CD4-positive, alpha-beta T cell (primary cell): Measurements from ENCODE around the gene FBXO27. TPM values are rescaled to one million over a fixed set of nuclear protein-coding genes. Genes with fewer than 3 reads are reported as not detected.

Experiments
- ATAC-seq: fragments of 200-7000 bp; cut with Tn5 transposase; one replicate; pipeline ENCODE4 v1.10.0; 2022; ENCODE audit warnings: mild to moderate bottlenecking; ENCODE audit not compliant: poor library complexity
- CTCF ChIA-PET: fragments of 350-600 bp; sonication (Branson Sonifier 250); formaldehyde crosslinking; loops from one replicate; lab custom pipeline; 2021; ENCODE audit warnings: antibody characterized with exemption, inconsistent platforms; lab: Charles Lee
- POLR2A ChIA-PET: fragments of 350-600 bp; sonication (Branson Sonifier 250); formaldehyde crosslinking; loops from one replicate; lab custom pipeline; 2021; ENCODE audit warnings: antibody characterized with exemption, inconsistent platforms; lab: Charles Lee
- DNase-seq, 14 experiments: peaks; one replicate each; pipeline ENCODE4 v3.0.0-alpha.2; 2013 to 2020; ENCODE audit warnings: mixed read lengths in 2 of 14
- H3K27ac ChIP-seq, 2 donors: one replicate each; pipeline versions ENCODE4 v1.5.1 to v1.7.0; 2013; ENCODE audit warnings: low read length in 2 of 2, low read depth in 1 of 2, mild to moderate bottlenecking in 1 of 2
- H3K27me3 ChIP-seq, 2 experiments: 1 replicate in 1 of 2; 2 replicates in 1 of 2; pipeline versions ENCODE4 v1.6.1 to v1.7.0; 2013; ENCODE audit warnings: low read length in 2 of 2, control low read depth in 1 of 2, mild to moderate bottlenecking in 1 of 2, moderate library complexity in 1 of 2; ENCODE audit not compliant: insufficient read depth in 2 of 2, control insufficient read depth in 1 of 2
- H3K36me3 ChIP-seq: one replicate; pipeline ENCODE4 v1.6.1; 2013; ENCODE audit warnings: low read length, control low read depth; ENCODE audit not compliant: insufficient read depth
- H3K4me1 ChIP-seq: one replicate; pipeline ENCODE4 v1.6.1; 2013; ENCODE audit warnings: low read length, control low read depth; ENCODE audit not compliant: insufficient read depth
- H3K4me3 ChIP-seq: one replicate; pipeline ENCODE4 v1.5.1; 2013; ENCODE audit warnings: mild to moderate bottlenecking, low read length, moderate library complexity
- H3K9me3 ChIP-seq, 2 experiments: 1 replicate in 1 of 2; 2 replicates in 1 of 2; pipeline versions ENCODE4 v1.6.1 to v1.7.0; 2013; ENCODE audit warnings: low read length in 2 of 2, mild to moderate bottlenecking in 2 of 2, control low read depth in 1 of 2, moderate library complexity in 1 of 2; ENCODE audit not compliant: control insufficient read depth in 1 of 2, insufficient read depth in 1 of 2
- H3K27ac Mint-ChIP-seq: one replicate; pipeline ENCODE4 v1.8.0; 2020; ENCODE audit warnings: mixed read lengths
- H3K27me3 Mint-ChIP-seq: one replicate; pipeline ENCODE4 v1.8.0; 2021; ENCODE audit warnings: mixed read lengths
- H3K36me3 Mint-ChIP-seq: one replicate; pipeline ENCODE4 v1.8.0; 2021; ENCODE audit warnings: low read depth, mixed read lengths
- H3K4me1 Mint-ChIP-seq: one replicate; pipeline ENCODE4 v1.8.0; 2021; ENCODE audit warnings: low read depth, mixed read lengths
- H3K4me3 Mint-ChIP-seq: one replicate; pipeline ENCODE4 v1.8.0; 2020; ENCODE audit warnings: mild to moderate bottlenecking, mixed read lengths
- H3K9me3 Mint-ChIP-seq: one replicate; pipeline ENCODE4 v1.8.0; 2020; ENCODE audit warnings: mixed read lengths
- CTCF ChIP-seq: fragments of 200-600 bp; IDR thresholded peaks from one replicate; pipeline ENCODE4 v1.8.0; 2022; ENCODE audit warnings: antibody characterized with exemption, mild to moderate bottlenecking
- intact Hi-C, 2 experiments: fragments of 100-400 bp; cut with DNase I in 1 of 2; cut with micrococcal nuclease in 1 of 2; formaldehyde crosslinking; loops; one replicate each; pipeline versions ENCODE4 v1.15.1 to v1.9.0; 2023 to 2025; cut with DNase I, micrococcal nuclease
- polyA plus RNA-seq, 2 donors: library from polyadenylated mRNA; unstranded; fragments of 120-200 nt; gene quantifications; one replicate each; pipeline ENCODE4 v1.2.1, GENCODE V29; 2013
- total RNA-seq, 174 experiments: library from RNA in 2 of 174; stranded (reverse) in 2 of 174; gene quantifications; one replicate each; pipeline ENCODE4 v1.2.3 and lab custom pipeline; 2021 to 2026

The FBXO27 gene
- total RNA-seq (under 1 TPM in 1 of 2 experiments, not detected in 1; 0.11 TPM), total RNA-seq (lab: John Stamatoyannopoulos, UW) (0 to 1.9 (median 0.34) reads per million in 172 experiments)
- 0.24 TPM for polyA plus RNA-seq (2013, experiment 1 of 2)
- 0.44 TPM for polyA plus RNA-seq (2013, experiment 2 of 2)

- peaks cover 8 to 15% of the 10 kb centered on the region in 2 experiments for H3K27me3 ChIP-seq
- peak within 1 kb of the TSS; percentile 56 for H3K4me3 ChIP-seq
- H3K27ac Mint-ChIP-seq, result no peak within 1 kb of the TSS
- no peaks in the 10 kb centered on the region for H3K9me3 ChIP-seq
- no peaks in the 10 kb centered on the region for H3K9me3 Mint-ChIP-seq
- ChIA-PET POLR2A (interaction anchor here (0.7 kb wide), 1 partner anchor 629 kb away, joined by 3 read pairs; the partner anchor contains the start of gene FAM98C), CTCF (no interaction called here)
- peaks cover 41% of the 10 kb centered on the region for H3K27me3 Mint-ChIP-seq
- H3K4me3 Mint-ChIP-seq, result peak within 1 kb of the TSS; percentile 82
- H3K4me1 ChIP-seq, result peaks cover 24% of the 10 kb centered on the region
- intact Hi-C loops, result no loop called here
- no peak for TF ChIP-seq CTCF
- H3K4me1 Mint-ChIP-seq, result peaks cover 13% of the 10 kb centered on the region
- ATAC-seq (no peak), DNase-seq (peak in 7 of 14 experiments; percentile 1 to 42 (median 14))
- no peaks in the 10 kb centered on the region for H3K36me3 Mint-ChIP-seq
- no peaks in the 10 kb centered on the region for H3K36me3 ChIP-seq
- H3K27ac ChIP-seq, result no peak within 1 kb of the TSS
These were observed at the start of gene FBXO27 for GRCh38 chr19:39032063-39032918. Gene FBXO27 (minus strand): TSS chr19:39032549. CDS start chr19:39032227, 322 bp downstream.

- H3K9me3 ChIP-seq, result no peaks in the 10 kb centered on the region
- Mint-ChIP-seq H3K9me3 (no peaks in the 10 kb centered on the region), H3K4me1 (peaks cover 15% of the 10 kb centered on the region), H3K27ac (no peak overlapping the region), H3K4me3 (no peak overlapping the region), H3K27me3 (peaks cover 58% of the 10 kb centered on the region), H3K36me3 (no peaks in the 10 kb centered on the region)
- no peak for TF ChIP-seq CTCF
- CTCF ChIA-PET, result no interaction called here
- H3K27me3 ChIP-seq, result peaks cover 18 to 35% of the 10 kb centered on the region in 2 experiments
- DNase-seq, result no peak
- peaks cover 22% of the 10 kb centered on the region for H3K4me1 ChIP-seq
- POLR2A ChIA-PET, result no interaction called here
- H3K27ac ChIP-seq, result no peak overlapping the region
- no peak overlapping the region for H3K4me3 ChIP-seq
- ATAC-seq, result no peak
- no peaks in the 10 kb centered on the region for H3K36me3 ChIP-seq
- intact Hi-C loops, result no loop called here
These were observed 48.1 kb upstream of the FBXO27 start for GRCh38 chr19:39080431-39080830.

- no peak for DNase-seq
- TF ChIP-seq CTCF, result no peak
- POLR2A ChIA-PET, result no interaction called here
- peaks cover 44% of the 10 kb centered on the region for H3K27me3 Mint-ChIP-seq
- peaks cover 16% of the 10 kb centered on the region for H3K4me1 Mint-ChIP-seq
- Histone ChIP-seq H3K4me1 (peaks cover 21% of the 10 kb centered on the region), H3K36me3 (no peaks in the 10 kb centered on the region), H3K27ac (no peak overlapping the region), H3K27me3 (peaks cover 15 to 22% of the 10 kb centered on the region in 2 experiments), H3K9me3 (no peaks in the 10 kb centered on the region), H3K4me3 (no peak overlapping the region)
- H3K27ac Mint-ChIP-seq, result no peak overlapping the region
- CTCF ChIA-PET, result interaction anchor here (1.3 kb wide), 1 partner anchor 12 kb away, joined by 3 read pairs; no protein-coding TSS in a partner anchor
- ATAC-seq, result no peak
- no peak overlapping the region for H3K4me3 Mint-ChIP-seq
- intact Hi-C loops, result no loop called here
- no peaks in the 10 kb centered on the region for H3K9me3 Mint-ChIP-seq
- H3K36me3 Mint-ChIP-seq, result no peaks in the 10 kb centered on the region
These were observed 46.3 kb upstream of the FBXO27 start for GRCh38 chr19:39078436-39079200.
